PFSK-1 (cell line): ENCODE data around the gene AQP5.

Experiments
- FOXP2 ChIP-seq: optimal IDR thresholded peaks from 2 replicates; pipeline ENCODE3; 2011; ENCODE audit warnings: borderline replicate concordance, control low read depth, inconsistent platforms; ENCODE audit not compliant: insufficient read depth; ENCODE audit errors: extremely low read length, extremely low read depth
- POLR2AphosphoS5 ChIP-seq: IDR thresholded peaks from 2 replicates; pipeline ENCODE4 v1.6.1; 2012; ENCODE audit warnings: low read depth, mild to moderate bottlenecking, control low read depth, low read length, moderate library complexity
- SIN3A ChIP-seq: IDR thresholded peaks from 2 replicates; pipeline ENCODE4 v1.6.1; 2012; ENCODE audit warnings: mild to moderate bottlenecking, low read length, moderate library complexity, borderline replicate concordance; ENCODE audit not compliant: insufficient read depth
- TAF1 ChIP-seq: IDR thresholded peaks from 2 replicates; pipeline ENCODE4 v1.6.1; 2012; ENCODE audit warnings: low read length, control low read depth, borderline replicate concordance; ENCODE audit not compliant: insufficient read depth
- TF ChIP-seq, protein P1 (sequence below), 2 experiments: IDR thresholded peaks; 2 replicates each; pipeline versions ENCODE4 v1.6.1 to v1.8.0; 2011 to 2012; ENCODE audit warnings: low read depth in 2 of 2, low read length in 2 of 2, control low read depth in 1 of 2, inconsistent platforms in 1 of 2, mild to moderate bottlenecking in 1 of 2, moderate library complexity in 1 of 2; ENCODE audit not compliant: insufficient read depth in 1 of 2

The AQP5 gene

GRCh38 chr12:49974231-49974675 is 12.6 kb downstream of the AQP5 start:
- no peak for TF ChIP-seq FOXP2
- TF ChIP-seq POLR2AphosphoS5 = no peak
- TF ChIP-seq, protein P1, sequence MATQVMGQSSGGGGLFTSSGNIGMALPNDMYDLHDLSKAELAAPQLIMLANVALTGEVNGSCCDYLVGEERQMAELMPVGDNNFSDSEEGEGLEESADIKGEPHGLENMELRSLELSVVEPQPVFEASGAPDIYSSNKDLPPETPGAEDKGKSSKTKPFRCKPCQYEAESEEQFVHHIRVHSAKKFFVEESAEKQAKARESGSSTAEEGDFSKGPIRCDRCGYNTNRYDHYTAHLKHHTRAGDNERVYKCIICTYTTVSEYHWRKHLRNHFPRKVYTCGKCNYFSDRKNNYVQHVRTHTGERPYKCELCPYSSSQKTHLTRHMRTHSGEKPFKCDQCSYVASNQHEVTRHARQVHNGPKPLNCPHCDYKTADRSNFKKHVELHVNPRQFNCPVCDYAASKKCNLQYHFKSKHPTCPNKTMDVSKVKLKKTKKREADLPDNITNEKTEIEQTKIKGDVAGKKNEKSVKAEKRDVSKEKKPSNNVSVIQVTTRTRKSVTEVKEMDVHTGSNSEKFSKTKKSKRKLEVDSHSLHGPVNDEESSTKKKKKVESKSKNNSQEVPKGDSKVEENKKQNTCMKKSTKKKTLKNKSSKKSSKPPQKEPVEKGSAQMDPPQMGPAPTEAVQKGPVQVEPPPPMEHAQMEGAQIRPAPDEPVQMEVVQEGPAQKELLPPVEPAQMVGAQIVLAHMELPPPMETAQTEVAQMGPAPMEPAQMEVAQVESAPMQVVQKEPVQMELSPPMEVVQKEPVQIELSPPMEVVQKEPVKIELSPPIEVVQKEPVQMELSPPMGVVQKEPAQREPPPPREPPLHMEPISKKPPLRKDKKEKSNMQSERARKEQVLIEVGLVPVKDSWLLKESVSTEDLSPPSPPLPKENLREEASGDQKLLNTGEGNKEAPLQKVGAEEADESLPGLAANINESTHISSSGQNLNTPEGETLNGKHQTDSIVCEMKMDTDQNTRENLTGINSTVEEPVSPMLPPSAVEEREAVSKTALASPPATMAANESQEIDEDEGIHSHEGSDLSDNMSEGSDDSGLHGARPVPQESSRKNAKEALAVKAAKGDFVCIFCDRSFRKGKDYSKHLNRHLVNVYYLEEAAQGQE (IDR thresholded peaks at IDR 0.05; ENCODE audit: insufficient read depth in 1 of 2, low read depth in 2 of 2, low read length in 2 of 2) = no peak
- TF ChIP-seq TAF1 = no peak
- no peak for TF ChIP-seq SIN3A

DNA sequence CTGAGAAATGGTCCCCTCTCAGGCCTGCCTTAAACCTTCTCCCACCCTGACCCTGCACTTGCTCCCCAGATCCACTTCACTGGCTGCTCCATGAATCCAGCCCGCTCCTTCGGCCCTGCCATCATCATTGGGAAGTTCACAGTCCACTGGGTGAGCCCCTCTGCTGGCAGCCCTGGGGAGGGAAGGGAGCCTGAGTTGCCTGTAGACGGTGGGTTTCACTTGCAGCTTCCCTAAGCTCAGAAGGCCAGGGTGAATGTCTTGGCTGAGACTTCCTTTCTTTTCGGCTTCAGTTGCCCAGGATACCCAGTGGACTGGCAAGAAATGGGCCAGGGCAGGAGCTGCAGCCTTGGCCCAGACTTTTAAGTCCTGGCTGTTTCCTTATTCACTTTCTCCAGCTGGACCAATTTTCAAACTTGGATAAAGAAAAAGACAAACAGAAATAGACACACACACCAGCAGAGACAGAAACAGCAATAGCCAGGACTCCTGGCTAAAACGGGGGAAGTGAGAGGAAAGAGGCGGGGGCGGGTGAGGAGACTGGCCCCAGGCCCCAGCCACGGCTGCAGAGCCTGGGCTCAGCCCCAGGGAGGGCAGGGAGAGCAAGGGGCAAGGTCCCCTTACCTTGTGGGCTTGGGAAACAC is 13.1 kb downstream of the AQP5 start:
- TF ChIP-seq SIN3A (no peak), FOXP2 (no peak), TAF1 (no peak), POLR2AphosphoS5 (no peak)
- TF ChIP-seq, protein P1 (IDR thresholded peaks at IDR 0.05; ENCODE audit: insufficient read depth in 1 of 2, low read depth in 2 of 2, low read length in 2 of 2) = no peak

DNA sequence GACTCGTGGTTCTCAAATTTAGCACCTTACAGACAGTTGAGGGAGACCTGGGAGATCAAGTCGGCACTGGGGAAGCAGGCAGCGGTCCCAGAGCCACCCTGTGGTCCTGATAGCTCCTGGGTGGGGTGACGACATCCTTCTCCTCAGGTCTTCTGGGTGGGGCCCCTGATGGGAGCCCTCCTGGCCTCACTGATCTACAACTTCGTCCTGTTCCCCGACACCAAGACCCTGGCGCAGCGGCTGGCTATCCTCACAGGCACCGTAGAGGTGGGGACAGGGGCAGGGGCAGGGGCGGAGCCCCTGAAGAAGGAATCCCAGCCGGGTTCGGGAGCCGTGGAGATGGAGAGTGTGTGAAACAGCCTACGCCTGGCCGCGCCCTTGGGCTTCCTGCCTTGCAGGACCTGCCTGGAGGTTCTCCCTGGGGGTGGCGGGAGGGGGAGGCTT is 13.7 kb downstream of the AQP5 start:
- TF ChIP-seq, protein P1 (IDR thresholded peaks at IDR 0.05; ENCODE audit: insufficient read depth in 1 of 2, low read depth in 2 of 2, low read length in 2 of 2) = no peak
- TF ChIP-seq POLR2AphosphoS5 (no peak), FOXP2 (no peak), TAF1 (no peak), SIN3A (no peak)

DNA sequence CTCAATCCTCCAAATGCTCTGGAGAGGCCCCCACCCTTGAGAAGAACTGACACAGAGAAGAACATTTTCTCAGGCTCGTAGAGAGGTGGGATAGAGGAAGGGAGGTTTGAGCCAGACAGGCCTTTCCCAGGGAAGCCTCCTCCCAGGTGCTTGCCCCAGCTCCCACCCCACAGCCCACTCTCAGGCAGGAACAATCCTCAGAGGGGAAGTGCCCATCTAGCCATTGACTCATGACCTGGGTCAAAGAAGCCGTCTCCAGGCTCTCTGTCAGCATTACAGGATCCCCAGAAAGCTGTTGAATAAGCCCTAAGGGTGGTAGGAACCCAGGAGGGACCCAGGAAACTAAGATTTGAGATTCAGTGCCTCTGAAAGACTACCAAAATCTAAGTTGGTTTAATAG is 14.9 kb downstream of the AQP5 start:
- TF ChIP-seq, protein P1 (IDR thresholded peaks at IDR 0.05; ENCODE audit: insufficient read depth in 1 of 2, low read depth in 2 of 2, low read length in 2 of 2) = no peak
- TF ChIP-seq POLR2AphosphoS5 (no peak), FOXP2 (no peak), SIN3A (no peak), TAF1 (no peak)
